LNCaP clone FGC (cell line): ENCODE results near the gene RASGRP4.

ENCODE experiments used
- DNase-seq: peaks from one replicate; pipeline ENCODE4 v3.0.0-alpha.2; 2011; ENCODE audit warnings: low read depth
- H3K4me3 ChIP-seq: 2 replicates; pipeline ENCODE4 v1.5.1; 2011; ENCODE audit warnings: mild to moderate bottlenecking, low read depth, low read length, control low read depth
- TF ChIP-seq, protein P1 (sequence below): IDR thresholded peaks from 2 replicates; pipeline ENCODE4 v1.5.1; 2012; ENCODE audit warnings: mild to moderate bottlenecking; ENCODE audit not compliant: control insufficient read depth, insufficient read depth; ENCODE audit errors: extremely low read depth

The RASGRP4 gene

DNA sequence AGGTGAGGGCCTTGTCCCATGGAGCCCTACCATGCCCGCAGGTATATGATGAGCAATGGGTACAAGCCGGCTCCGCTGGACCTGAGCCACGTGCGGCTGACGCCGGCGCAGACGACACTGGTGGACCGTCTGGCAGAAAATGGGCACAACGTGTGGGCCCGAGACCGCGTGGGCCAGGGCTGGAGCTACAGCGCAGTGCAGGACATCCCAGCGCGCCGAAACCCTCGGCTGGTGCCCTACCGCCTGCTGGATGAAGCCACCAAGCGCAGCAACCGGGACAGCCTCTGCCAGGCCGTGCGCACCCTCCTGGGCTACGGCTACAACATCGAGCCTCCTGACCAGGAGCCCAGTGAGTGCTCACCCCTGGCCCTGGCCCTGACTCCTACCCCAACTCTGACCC, 40.0 kb upstream of the RASGRP4 start:
- no peak overlapping the region for H3K4me3 ChIP-seq
- no peak for DNase-seq
- TF ChIP-seq, protein P1, sequence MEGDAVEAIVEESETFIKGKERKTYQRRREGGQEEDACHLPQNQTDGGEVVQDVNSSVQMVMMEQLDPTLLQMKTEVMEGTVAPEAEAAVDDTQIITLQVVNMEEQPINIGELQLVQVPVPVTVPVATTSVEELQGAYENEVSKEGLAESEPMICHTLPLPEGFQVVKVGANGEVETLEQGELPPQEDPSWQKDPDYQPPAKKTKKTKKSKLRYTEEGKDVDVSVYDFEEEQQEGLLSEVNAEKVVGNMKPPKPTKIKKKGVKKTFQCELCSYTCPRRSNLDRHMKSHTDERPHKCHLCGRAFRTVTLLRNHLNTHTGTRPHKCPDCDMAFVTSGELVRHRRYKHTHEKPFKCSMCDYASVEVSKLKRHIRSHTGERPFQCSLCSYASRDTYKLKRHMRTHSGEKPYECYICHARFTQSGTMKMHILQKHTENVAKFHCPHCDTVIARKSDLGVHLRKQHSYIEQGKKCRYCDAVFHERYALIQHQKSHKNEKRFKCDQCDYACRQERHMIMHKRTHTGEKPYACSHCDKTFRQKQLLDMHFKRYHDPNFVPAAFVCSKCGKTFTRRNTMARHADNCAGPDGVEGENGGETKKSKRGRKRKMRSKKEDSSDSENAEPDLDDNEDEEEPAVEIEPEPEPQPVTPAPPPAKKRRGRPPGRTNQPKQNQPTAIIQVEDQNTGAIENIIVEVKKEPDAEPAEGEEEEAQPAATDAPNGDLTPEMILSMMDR: no peak

DNA sequence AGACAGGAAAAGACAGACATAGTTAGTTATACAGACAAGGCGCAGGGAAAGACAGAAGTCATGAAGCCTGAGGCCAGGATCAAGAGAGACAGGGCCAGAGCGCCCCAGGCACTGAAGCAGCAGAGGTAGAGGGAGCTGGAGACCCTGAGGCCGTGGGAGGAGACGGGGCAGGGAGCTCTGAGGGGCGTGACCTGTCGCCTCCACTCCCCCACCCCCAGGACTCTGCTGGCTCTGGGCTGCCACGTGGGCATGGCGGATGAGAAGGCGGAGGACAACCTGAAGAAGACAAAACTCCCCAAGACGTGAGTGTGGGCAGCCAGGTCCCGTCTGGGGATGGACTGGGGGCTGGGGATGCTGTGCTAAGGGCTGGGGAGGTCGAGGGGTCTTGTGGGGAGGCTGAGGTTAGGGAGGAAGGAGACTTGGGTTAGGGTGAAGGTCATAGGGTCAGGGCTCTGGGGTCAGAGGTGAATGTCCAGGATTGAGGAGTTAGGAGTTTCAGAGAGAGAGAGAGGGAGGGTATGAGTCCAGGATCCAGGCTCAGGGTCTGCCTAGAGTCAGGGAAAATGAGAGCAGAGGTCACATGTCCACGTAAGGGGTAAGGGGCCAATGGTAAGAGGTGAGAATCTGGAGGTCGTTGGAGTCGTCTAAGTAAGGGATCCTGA, 38.5 kb upstream of the RASGRP4 start:
- TF ChIP-seq, protein P1: no peak
- DNase-seq: no peak
- no peak overlapping the region for H3K4me3 ChIP-seq

DNA sequence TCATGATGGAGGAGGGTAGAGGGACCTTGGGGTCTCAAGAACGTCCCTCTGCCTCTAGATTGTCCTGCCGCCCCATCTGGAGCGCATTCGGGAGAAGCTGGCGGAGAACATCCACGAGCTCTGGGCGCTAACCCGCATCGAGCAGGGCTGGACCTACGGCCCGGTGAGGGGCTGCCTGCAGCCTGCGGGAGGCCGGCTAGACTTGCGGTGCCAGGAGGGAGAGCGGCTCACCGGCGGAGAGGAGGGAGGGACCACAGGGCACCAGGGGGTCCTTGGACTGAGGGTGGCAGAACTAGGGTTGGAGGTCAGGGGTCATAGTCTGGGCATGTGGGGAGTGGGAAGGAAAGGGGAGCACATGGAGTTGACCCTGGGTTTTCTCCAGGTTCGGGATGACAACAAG, 37.3 kb upstream of the RASGRP4 start:
- H3K4me3 ChIP-seq: no peak overlapping the region
- no peak for DNase-seq
- TF ChIP-seq, protein P1: no peak

DNA sequence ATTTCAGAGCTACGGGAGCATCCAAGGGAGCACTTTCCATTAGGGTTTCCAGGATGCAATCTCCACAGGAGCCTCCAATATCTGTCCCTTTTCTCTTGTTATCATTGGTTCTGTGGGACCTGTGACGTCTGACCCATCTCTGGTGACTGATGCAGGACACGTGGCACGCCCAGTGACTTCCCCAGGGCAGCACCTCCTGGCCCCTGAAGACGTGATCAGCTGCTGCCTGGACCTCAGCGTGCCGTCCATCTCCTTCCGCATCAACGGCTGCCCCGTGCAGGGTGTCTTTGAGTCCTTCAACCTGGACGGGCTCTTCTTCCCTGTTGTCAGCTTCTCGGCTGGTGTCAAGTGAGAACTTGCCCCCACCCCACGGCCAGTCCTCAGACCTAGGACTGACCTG, 33.0 kb upstream of the RASGRP4 start:
- DNase-seq: no peak
- TF ChIP-seq, protein P1: no peak
- no peak overlapping the region for H3K4me3 ChIP-seq

DNA sequence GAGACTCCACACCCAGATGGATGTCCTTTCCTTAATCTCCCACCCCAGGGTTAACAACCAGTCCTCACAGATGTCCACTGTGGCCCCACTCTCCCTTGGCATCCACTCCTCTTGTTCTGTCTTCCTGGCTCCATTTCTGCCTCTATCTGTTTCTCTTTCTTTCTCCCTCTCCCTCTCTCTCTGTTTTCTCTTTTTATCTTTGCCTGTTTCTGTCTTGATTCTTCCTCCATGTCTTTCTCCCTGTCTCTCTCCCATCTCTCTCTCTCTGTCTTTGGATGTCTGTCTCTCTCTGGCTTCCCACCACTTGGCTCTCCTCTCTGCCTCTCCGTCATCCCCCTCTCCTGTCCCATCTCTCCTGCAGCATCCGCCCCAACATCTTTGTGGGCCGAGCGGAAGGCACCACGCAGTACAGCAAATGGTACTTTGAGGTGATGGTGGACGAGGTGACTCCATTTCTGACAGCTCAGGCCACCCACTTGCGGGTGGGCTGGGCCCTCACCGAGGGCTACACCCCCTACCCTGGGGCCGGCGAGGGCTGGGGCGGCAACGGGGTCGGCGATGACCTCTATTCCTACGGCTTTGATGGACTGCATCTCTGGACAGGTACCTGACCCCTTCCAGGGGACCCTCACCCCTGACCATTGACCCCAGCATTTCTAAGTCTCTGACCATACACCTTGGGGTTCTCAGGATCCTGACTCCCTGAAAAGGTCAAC, 31.8 kb upstream of the RASGRP4 start:
- DNase-seq: no peak
- H3K4me3 ChIP-seq: no peak overlapping the region
- TF ChIP-seq, protein P1: no peak

DNA sequence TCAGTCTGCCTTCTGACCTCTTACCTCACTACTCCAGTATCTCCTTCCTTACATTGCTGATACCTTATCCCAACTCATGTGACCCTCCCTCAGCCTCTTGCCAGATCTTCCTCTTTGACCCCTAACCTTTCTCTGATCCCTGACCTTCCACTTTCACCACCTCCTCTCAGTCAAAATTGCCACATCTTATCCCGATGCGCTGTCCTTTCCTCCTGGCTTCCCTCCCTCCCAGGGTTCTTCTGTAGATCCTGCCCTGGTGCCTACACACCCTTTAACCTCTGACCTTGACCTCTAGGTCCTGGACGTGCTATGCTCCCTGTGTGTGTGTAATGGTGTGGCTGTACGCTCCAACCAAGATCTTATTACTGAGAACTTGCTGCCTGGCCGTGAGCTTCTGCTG, 31.2 kb upstream of the RASGRP4 start:
- TF ChIP-seq, protein P1: no peak

More for the DNA sequence above, 31.2 kb upstream of the RASGRP4 start:
- DNase-seq: no peak
- no peak overlapping the region for H3K4me3 ChIP-seq
